Neural progenitor cell (in vitro differentiated cells): Measurements from ENCODE around the gene BMF.

Source experiments
- EZH2 ChIP-seq: fragments of 200-600 bp; sonication (generic); IDR thresholded peaks from 2 replicates; pipeline ENCODE4 v1.6.1; 2017; ENCODE audit warnings: antibody characterized with exemption, mild to moderate bottlenecking, moderate library complexity
- EZH2phosphoT487 ChIP-seq: fragments of 200-600 bp; sonication (generic); IDR thresholded peaks from 2 replicates; pipeline ENCODE4 v1.6.1; 2017; ENCODE audit warnings: antibody characterized with exemption
- TF ChIP-seq, protein P1 (sequence below): fragments of 200-600 bp; sonication (generic); IDR thresholded peaks from 2 replicates; pipeline ENCODE4 v1.5.1; 2017; ENCODE audit warnings: antibody characterized with exemption, mild to moderate bottlenecking

DNA sequence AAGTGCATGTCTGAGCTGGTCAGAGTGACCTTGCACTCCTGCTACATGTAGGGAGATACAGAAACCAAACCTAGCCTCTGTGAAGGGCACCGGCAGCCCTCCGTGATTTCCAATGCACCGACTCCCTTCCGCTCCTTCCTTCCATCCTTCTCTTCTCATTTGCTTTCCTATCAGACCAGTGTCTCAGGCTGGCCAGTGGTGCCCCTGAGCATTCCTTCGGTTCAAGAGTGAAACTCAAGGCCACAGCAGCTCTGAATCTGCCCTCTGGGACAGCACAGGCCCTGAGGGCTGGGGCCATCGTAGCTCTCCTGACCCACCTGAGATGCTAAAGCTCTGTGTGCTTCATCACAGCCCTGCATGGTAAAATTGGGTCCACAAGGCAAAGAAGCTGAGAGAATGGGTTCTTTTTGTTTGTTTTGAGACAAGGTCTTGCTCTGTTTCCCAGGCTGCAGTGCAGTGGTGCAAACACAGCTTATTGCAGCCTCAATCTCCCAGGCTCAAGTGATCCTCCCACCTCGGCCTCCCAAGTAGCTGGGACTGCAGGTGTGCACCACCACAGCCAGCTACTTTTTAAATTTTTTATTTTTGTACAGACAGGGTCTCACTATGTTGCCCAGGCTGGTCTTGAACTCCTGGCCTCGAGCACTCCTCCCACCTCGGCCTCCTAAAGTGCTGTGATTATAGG, 2.3 kb upstream of the BMF start:
- no peak for TF ChIP-seq EZH2phosphoT487
- TF ChIP-seq, protein P1, sequence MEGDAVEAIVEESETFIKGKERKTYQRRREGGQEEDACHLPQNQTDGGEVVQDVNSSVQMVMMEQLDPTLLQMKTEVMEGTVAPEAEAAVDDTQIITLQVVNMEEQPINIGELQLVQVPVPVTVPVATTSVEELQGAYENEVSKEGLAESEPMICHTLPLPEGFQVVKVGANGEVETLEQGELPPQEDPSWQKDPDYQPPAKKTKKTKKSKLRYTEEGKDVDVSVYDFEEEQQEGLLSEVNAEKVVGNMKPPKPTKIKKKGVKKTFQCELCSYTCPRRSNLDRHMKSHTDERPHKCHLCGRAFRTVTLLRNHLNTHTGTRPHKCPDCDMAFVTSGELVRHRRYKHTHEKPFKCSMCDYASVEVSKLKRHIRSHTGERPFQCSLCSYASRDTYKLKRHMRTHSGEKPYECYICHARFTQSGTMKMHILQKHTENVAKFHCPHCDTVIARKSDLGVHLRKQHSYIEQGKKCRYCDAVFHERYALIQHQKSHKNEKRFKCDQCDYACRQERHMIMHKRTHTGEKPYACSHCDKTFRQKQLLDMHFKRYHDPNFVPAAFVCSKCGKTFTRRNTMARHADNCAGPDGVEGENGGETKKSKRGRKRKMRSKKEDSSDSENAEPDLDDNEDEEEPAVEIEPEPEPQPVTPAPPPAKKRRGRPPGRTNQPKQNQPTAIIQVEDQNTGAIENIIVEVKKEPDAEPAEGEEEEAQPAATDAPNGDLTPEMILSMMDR = no peak
- TF ChIP-seq EZH2 = no peak
